ENCODE data around the gene KIF5C.

DNA sequence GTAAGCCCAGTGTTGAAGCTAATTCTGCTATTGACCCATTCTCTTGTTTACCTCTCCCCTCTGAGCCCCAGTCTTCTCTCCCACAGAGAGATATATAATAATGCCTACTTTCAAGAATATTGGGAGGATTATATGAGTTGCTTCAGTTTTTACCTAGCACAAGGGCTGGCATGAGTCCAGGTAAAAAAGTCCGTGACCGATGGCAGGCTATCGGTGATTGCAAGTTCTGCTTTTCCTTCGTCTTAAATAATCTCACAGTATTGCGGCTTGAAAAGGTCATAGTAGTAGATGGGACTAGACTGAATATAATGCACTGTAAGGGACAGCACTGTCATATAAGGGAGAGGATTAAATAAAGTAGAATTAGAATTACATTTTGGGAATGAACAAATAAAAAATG is 77.6 kb downstream of the KIF5C start:
- TF ChIP-seq POLR2A (IDR thresholded peaks at IDR 0.05) (no peak), POLR2AphosphoS5 (IDR thresholded peaks at IDR 0.05; ENCODE audit: insufficient read depth in 1 of 2, low read depth in 1 of 2) (no peak)
- TF ChIP-seq, protein P1, sequence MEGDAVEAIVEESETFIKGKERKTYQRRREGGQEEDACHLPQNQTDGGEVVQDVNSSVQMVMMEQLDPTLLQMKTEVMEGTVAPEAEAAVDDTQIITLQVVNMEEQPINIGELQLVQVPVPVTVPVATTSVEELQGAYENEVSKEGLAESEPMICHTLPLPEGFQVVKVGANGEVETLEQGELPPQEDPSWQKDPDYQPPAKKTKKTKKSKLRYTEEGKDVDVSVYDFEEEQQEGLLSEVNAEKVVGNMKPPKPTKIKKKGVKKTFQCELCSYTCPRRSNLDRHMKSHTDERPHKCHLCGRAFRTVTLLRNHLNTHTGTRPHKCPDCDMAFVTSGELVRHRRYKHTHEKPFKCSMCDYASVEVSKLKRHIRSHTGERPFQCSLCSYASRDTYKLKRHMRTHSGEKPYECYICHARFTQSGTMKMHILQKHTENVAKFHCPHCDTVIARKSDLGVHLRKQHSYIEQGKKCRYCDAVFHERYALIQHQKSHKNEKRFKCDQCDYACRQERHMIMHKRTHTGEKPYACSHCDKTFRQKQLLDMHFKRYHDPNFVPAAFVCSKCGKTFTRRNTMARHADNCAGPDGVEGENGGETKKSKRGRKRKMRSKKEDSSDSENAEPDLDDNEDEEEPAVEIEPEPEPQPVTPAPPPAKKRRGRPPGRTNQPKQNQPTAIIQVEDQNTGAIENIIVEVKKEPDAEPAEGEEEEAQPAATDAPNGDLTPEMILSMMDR (IDR thresholded peaks at IDR 0.05): no peak
